GM15510 (cell line): Measurements from ENCODE around the gene NEK8.

Experiments used
- POLR2A ChIP-seq: IDR thresholded peaks from 3 replicates; pipeline ENCODE4 v1.6.1; 2011; ENCODE audit warnings: borderline replicate concordance; ENCODE audit not compliant: insufficient read length; ENCODE audit errors: extremely low read depth

NEK8 gene

GRCh38 chr17:28758411-28759121 is 30.0 kb downstream of the NEK8 start:
- TF ChIP-seq POLR2A, result no peak

- TF ChIP-seq POLR2A, result no peak
These were observed 30.8 kb downstream of the NEK8 start for GRCh38 chr17:28759256-28759865.

- TF ChIP-seq POLR2A, result no peak
These were observed 32.3 kb downstream of the NEK8 start for GRCh38 chr17:28760601-28761562.

- TF ChIP-seq POLR2A, result no peak
These were observed 34.7 kb downstream of the NEK8 start for GRCh38 chr17:28763137-28763799.

- no peak for TF ChIP-seq POLR2A
These were observed 35.2 kb downstream of the NEK8 start for GRCh38 chr17:28763804-28764266.

GRCh38 chr17:28765038-28765437 is 36.5 kb downstream of the NEK8 start:
- no peak for TF ChIP-seq POLR2A

GRCh38 chr17:28773736-28774135 is 45.1 kb downstream of the NEK8 start:
- TF ChIP-seq POLR2A, result no peak

GRCh38 chr17:28774206-28774605 is 45.6 kb downstream of the NEK8 start:
- no peak for TF ChIP-seq POLR2A

GRCh38 chr17:28777178-28777577 is 48.6 kb downstream of the NEK8 start:
- no peak for TF ChIP-seq POLR2A

- TF ChIP-seq POLR2A, result no peak
These were observed 54.6 kb downstream of the NEK8 start for GRCh38 chr17:28783161-28783560.

- TF ChIP-seq POLR2A, result no peak
These were observed 59.5 kb downstream of the NEK8 start for GRCh38 chr17:28788100-28788499.
